Femur (tissue), 1 donor: Measurements from ENCODE around the gene TTBK2.
"Not testable (repeated sequence)": the region's sequence is repeated elsewhere in the genome, so short reads cannot be mapped to it uniquely, and the experiment has no call there.

ENCODE experiments used
- DNase-seq: peaks from one replicate; pipeline ENCODE4 v3.0.0-alpha.2; 2017

TTBK2 gene

GRCh38 chr15:42920519-42921341 lies at the start of gene TTBK2:
TSS of gene TTBK2 (minus strand) at chr15:42920778. CDS start at chr15:42878617, 42,161 bp downstream.
- DNase-seq = peak; percentile 99

GRCh38 chr15:42964476-42964875 lies 43.9 kb upstream of the TTBK2 start:
- DNase-seq = no peak

GRCh38 chr15:42955518-42955917 lies 34.9 kb upstream of the TTBK2 start:
- DNase-seq = no peak

- no peak for DNase-seq
Measured at GRCh38 chr15:42954291-42954690, 33.7 kb upstream of the TTBK2 start.

GRCh38 chr15:42948898-42949297 lies 28.3 kb upstream of the TTBK2 start:
- DNase-seq = not testable (repeated sequence)

GRCh38 chr15:42940527-42940926 lies 19.9 kb upstream of the TTBK2 start:
- no peak for DNase-seq

GRCh38 chr15:42939841-42940240 lies 19.3 kb upstream of the TTBK2 start:
- no peak for DNase-seq

GRCh38 chr15:42937143-42937542 lies 16.6 kb upstream of the TTBK2 start:
- no peak for DNase-seq

- DNase-seq = no peak
Measured at GRCh38 chr15:42933886-42934667, 13.5 kb upstream of the TTBK2 start.

- no peak for DNase-seq
Measured at GRCh38 chr15:42932833-42933515, 12.4 kb upstream of the TTBK2 start.

GRCh38 chr15:42931702-42932486 lies 11.3 kb upstream of the TTBK2 start:
- DNase-seq = no peak

GRCh38 chr15:42929306-42929848 lies 8.8 kb upstream of the TTBK2 start:
- DNase-seq = no peak

GRCh38 chr15:42921342-42921731 lies 759 bp upstream of the TTBK2 start:
- peak; percentile 41 for DNase-seq

- DNase-seq = peak; percentile 73
Measured at GRCh38 chr15:42919799-42920518, 619 bp downstream of the TTBK2 start.

- no peak for DNase-seq
Measured at GRCh38 chr15:42919308-42919707, 1.3 kb downstream of the TTBK2 start.

GRCh38 chr15:42918047-42918446 lies 2.5 kb downstream of the TTBK2 start:
- DNase-seq = no peak

- DNase-seq = no peak
Measured at GRCh38 chr15:42915654-42916315, 4.8 kb downstream of the TTBK2 start.

- no peak for DNase-seq
Measured at GRCh38 chr15:42914728-42915497, 5.7 kb downstream of the TTBK2 start.

- no peak for DNase-seq
Measured at GRCh38 chr15:42911058-42911592, 9.5 kb downstream of the TTBK2 start.

GRCh38 chr15:42908538-42908937 lies 12.0 kb downstream of the TTBK2 start:
- DNase-seq = no peak
